ENCODE results near the gene F10. TPM values are rescaled to one million over a fixed set of nuclear protein-coding genes. Genes with fewer than 3 reads are reported as not detected.

Gene F10
- total and polyA plus RNA-seq, 4 donors = 2.5 to 18.8 (median 7.7) TPM

DNA sequence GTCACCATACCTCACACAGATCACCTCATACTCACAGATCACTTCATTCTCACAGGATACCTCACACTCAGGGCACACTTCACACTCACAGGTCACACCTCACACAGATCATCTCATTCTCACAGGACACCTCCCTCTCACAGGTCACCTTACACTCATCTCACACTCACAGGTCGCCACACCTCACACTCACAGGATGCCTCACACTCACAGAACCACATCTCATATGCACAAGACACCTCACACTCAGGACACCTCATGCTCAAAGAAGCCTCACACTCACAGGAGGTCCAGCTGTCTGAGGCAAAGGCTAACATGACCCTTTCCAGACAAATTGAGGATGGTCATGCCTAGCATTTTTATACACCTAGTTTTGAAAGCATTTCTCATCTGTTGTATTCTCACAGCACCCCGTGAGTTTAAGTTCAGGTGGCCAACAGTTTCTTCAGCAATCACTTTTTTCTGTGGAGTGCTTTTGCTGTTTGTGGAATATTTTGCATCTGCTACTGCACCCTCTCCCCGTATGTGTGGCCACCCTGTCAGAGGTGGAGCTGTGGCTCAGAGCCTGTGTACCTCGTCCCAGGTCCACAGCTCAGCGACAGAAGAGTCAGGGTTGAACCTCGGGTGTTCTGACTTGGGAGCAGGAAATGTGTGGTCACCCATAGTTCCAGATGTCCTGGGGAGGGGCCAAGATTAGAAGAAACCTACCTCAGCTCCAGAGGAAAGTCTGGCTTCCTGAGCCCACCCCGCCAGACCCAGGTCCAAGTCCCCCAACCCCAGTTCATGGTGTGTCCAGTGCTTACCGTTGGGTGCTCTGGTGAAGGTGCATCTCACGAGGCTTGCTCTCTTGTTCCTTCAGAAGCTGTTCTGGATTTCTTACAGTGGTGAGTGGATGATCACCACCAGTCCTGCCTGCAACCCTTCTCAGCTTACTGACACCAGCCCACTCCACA lies 9.4 kb upstream of the F10 start:
- Histone ChIP-seq H3K4me1 (ENCODE audit: control insufficient read depth in 5 of 5, insufficient read depth in 5 of 5, low read length in 5 of 5) (peaks cover 0 to 11% (median 0%) of the 10 kb centered on the region in 5 donors), H3K9ac (ENCODE audit: insufficient read depth in 1 of 2, low read length in 2 of 2) (no peak overlapping the region), H3K4me3 (no peak overlapping the region), H3K27ac (ENCODE audit: low read depth in 1 of 2, low read length in 1 of 2) (no peak overlapping the region), H3K9me3 (ENCODE audit: control insufficient read depth in 4 of 4, insufficient read depth in 3 of 4, low read length in 3 of 4) (peaks cover 0 to 6% (median 0%) of the 10 kb centered on the region in 4 donors), H3K27me3 (ENCODE audit: control insufficient read depth in 3 of 3, insufficient read depth in 3 of 3, low read length in 2 of 3) (peaks cover 3 to 14% (median 14%) of the 10 kb centered on the region in 3 donors), H3K36me3 (ENCODE audit: control insufficient read depth in 4 of 4, insufficient read depth in 4 of 4, low read length in 4 of 4) (no peaks in the 10 kb centered on the region)
- 45 to 63% methylated on average over 9 of the region's 9 CpGs for WGBS, 2 donors
- TF ChIP-seq, protein P1, sequence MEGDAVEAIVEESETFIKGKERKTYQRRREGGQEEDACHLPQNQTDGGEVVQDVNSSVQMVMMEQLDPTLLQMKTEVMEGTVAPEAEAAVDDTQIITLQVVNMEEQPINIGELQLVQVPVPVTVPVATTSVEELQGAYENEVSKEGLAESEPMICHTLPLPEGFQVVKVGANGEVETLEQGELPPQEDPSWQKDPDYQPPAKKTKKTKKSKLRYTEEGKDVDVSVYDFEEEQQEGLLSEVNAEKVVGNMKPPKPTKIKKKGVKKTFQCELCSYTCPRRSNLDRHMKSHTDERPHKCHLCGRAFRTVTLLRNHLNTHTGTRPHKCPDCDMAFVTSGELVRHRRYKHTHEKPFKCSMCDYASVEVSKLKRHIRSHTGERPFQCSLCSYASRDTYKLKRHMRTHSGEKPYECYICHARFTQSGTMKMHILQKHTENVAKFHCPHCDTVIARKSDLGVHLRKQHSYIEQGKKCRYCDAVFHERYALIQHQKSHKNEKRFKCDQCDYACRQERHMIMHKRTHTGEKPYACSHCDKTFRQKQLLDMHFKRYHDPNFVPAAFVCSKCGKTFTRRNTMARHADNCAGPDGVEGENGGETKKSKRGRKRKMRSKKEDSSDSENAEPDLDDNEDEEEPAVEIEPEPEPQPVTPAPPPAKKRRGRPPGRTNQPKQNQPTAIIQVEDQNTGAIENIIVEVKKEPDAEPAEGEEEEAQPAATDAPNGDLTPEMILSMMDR (IDR thresholded peaks at IDR 0.05; ENCODE audit: control extremely low read depth, extremely low read depth) = no peak
- DNase-seq (peak in 1 of 3 donors; percentile 8), ATAC-seq (ENCODE audit: insufficient read depth, low FRiP score) (no peak)

DNA sequence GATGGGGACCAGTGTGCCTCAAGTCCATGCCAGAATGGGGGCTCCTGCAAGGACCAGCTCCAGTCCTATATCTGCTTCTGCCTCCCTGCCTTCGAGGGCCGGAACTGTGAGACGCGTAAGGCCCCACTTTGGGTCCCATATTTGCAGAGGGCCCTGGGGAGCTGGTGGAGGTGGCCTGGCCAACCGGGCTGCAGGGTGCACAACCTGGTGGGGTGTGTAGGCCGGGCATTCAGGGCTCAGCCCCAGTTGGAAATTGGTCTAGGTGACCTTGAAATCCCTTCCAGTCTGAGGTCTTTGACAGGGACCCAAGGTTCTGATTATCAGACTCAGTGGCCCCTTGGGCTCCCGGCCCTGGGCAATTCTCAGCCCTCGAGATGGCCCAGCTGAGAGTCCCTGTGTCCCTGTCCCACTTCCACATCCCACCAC lies 8.7 kb upstream of the F10 start:
- Histone ChIP-seq H3K27me3 (ENCODE audit: control insufficient read depth in 3 of 3, insufficient read depth in 3 of 3, low read length in 2 of 3) (peaks cover 3 to 14% (median 14%) of the 10 kb centered on the region in 3 donors), H3K27ac (ENCODE audit: low read depth in 1 of 2, low read length in 1 of 2) (no peak overlapping the region), H3K4me3 (no peak overlapping the region), H3K4me1 (ENCODE audit: control insufficient read depth in 5 of 5, insufficient read depth in 5 of 5, low read length in 5 of 5) (peaks cover 0 to 11% (median 0%) of the 10 kb centered on the region in 5 donors), H3K36me3 (ENCODE audit: control insufficient read depth in 4 of 4, insufficient read depth in 4 of 4, low read length in 4 of 4) (no peaks in the 10 kb centered on the region), H3K9ac (ENCODE audit: insufficient read depth in 1 of 2, low read length in 2 of 2) (no peak overlapping the region), H3K9me3 (ENCODE audit: control insufficient read depth in 4 of 4, insufficient read depth in 3 of 4, low read length in 3 of 4) (peaks cover 0 to 9% (median 0%) of the 10 kb centered on the region in 4 donors)
- TF ChIP-seq, protein P1 (IDR thresholded peaks at IDR 0.05; ENCODE audit: control extremely low read depth, extremely low read depth) = no peak
- 92 to 94% methylated on average over 8 of the region's 8 CpGs for WGBS, 2 donors
- DNase-seq (peak in 1 of 3 donors; percentile 5), ATAC-seq (ENCODE audit: insufficient read depth, low FRiP score) (no peak)

DNA sequence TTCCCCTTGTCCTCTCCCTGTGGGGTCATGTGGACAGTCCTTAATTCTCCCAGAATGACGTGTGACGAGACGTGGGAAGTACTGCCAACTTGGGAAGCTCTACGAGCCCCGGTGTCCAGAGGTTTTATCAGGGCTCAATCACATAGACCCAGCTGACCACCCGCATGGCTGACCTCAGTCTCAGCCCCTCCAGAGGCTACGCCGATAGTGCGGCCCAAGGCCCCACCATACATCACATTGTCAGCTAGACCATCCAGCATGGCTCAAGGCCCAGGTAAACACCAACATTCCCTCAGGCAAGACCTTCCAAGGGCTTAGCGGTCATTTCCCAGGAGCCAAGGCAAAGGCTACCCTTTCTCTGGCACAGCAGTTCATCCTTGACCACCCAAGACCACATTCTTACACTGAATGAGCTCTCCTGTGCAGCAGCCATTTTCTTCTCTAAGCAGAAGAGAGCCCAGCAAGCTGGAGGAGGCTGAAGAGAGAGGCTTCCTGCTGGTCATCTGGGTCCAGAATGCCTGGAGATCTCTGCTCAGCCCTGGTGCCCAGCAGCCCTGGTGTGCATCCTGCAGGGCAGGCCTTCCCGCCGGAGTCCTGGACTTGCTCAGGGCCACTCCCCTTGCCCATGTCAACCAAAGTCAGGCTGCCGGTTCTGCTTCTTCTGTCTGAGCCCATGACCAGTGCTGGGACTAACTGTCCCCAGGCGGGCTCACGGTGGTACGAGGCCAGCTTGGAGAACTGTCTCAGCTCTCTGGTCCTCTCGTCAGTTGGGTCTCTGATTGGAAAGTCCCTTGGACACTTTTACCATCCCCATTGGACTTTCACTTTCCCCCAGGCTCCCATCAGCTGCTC lies 7.9 kb upstream of the F10 start:
- H3K4me1 ChIP-seq (ENCODE audit: control insufficient read depth in 5 of 5, insufficient read depth in 5 of 5, low read length in 5 of 5) = peaks cover 0 to 9% (median 4%) of the 10 kb centered on the region in 5 donors
- 86 to 93% methylated on average over 17 of the region's 17 CpGs for WGBS, 2 donors
- TF ChIP-seq, protein P1 (IDR thresholded peaks at IDR 0.05; ENCODE audit: control extremely low read depth, extremely low read depth) = no peak

More for the DNA sequence above, 7.9 kb upstream of the F10 start:
- Histone ChIP-seq H3K36me3 (ENCODE audit: control insufficient read depth in 4 of 4, insufficient read depth in 4 of 4, low read length in 4 of 4) (no peaks in the 10 kb centered on the region), H3K27ac (ENCODE audit: low read depth in 1 of 2, low read length in 1 of 2) (no peak overlapping the region), H3K27me3 (ENCODE audit: control insufficient read depth in 3 of 3, insufficient read depth in 3 of 3, low read length in 2 of 3) (peaks cover under 1 to 13% (median 13%) of the 10 kb centered on the region in 3 donors), H3K9me3 (ENCODE audit: control insufficient read depth in 4 of 4, insufficient read depth in 3 of 4, low read length in 3 of 4) (peaks cover 0 to 3% (median 0%) of the 10 kb centered on the region in 4 donors), H3K4me3 (no peak overlapping the region), H3K9ac (ENCODE audit: insufficient read depth in 1 of 2, low read length in 2 of 2) (no peak overlapping the region)
- DNase-seq = peak in 1 of 3 donors; percentile 12
- ATAC-seq (ENCODE audit: insufficient read depth, low FRiP score) = no peak

Measured in lung (tissue), 12 donors.